Left ventricle myocardium inferior (tissue), 1 donor: ENCODE data around the gene SMAD4. TPM values are rescaled to one million over a fixed set of nuclear protein-coding genes. Genes with fewer than 3 reads are reported as not detected.
"Not testable (repeated sequence)": the region's sequence is repeated elsewhere in the genome, so short reads cannot be mapped to it uniquely, and the experiment has no call there.

Source experiments
- DNase-seq: peaks from one replicate; pipeline ENCODE4 v3.0.0-alpha.2; 2020
- H3K27ac ChIP-seq: fragments of 200-600 bp; replicated peaks from 2 replicates; pipeline ENCODE4 v1.8.0; 2021
- H3K27me3 ChIP-seq: fragments of 200-600 bp; 2 replicates; pipeline ENCODE4 v1.8.0; 2021; ENCODE audit warnings: low read depth
- H3K36me3 ChIP-seq: fragments of 200-600 bp; 2 replicates; pipeline ENCODE4 v1.8.0; 2021
- H3K4me1 ChIP-seq: fragments of 200-600 bp; 2 replicates; pipeline ENCODE4 v1.8.0; 2021
- H3K4me3 ChIP-seq: fragments of 200-600 bp; 2 replicates; pipeline ENCODE4 v1.8.0; 2021; ENCODE audit warnings: mild to moderate bottlenecking, moderate library complexity
- H3K9me3 ChIP-seq: fragments of 200-600 bp; replicated peaks from 2 replicates; pipeline ENCODE4 v1.8.0; 2021
- CTCF ChIP-seq: fragments of 200-600 bp; IDR thresholded peaks from 2 replicates; pipeline ENCODE4 v1.8.0; 2021; ENCODE audit warnings: antibody characterized with exemption, mild to moderate bottlenecking, borderline replicate concordance
- intact Hi-C: fragments of 100-400 bp; cut with micrococcal nuclease; formaldehyde crosslinking; loops from one replicate; pipeline ENCODE4 v1.11.0; 2022
- total RNA-seq: library from RNA; stranded (reverse); fragmentation: NEBNext Ultra II Directional; extraction: Animal tissue kit (Norgen Biotek cat#: 25700); gene quantifications from one replicate; pipeline ENCODE4 v1.2.1, GENCODE V29; 2021
- donor health status: DM: no; HTN: yes; CAD: no; lungs with severe emphysema.

Gene SMAD4
- total RNA-seq, 1 donor from 2014 or later, result 82.9 TPM

GRCh38 chr18:51091270-51091669 is 61.3 kb downstream of the SMAD4 start:
- Histone ChIP-seq H3K4me1 (no peaks in the 10 kb centered on the region), H3K36me3 (peaks cover 2% of the 10 kb centered on the region), H3K27ac (no peak overlapping the region), H3K9me3 (peaks cover 29% of the 10 kb centered on the region), H3K4me3 (no peak overlapping the region), H3K27me3 (no peaks in the 10 kb centered on the region)
- intact Hi-C loops, result no loop called here
- no peak for DNase-seq
- TF ChIP-seq CTCF, result no peak

GRCh38 chr18:51092117-51092516 is 62.1 kb downstream of the SMAD4 start:
- Histone ChIP-seq H3K4me3 (no peak overlapping the region), H3K9me3 (peaks cover 29% of the 10 kb centered on the region), H3K4me1 (peaks cover 2% of the 10 kb centered on the region), H3K27me3 (no peaks in the 10 kb centered on the region), H3K36me3 (no peaks in the 10 kb centered on the region), H3K27ac (no peak overlapping the region)
- intact Hi-C loops, result no loop called here
- no peak for DNase-seq
- TF ChIP-seq CTCF, result no peak

- H3K4me3 ChIP-seq, result not testable (repeated sequence)
Observed at GRCh38 chr18:51092967-51093366, 63.0 kb downstream of the SMAD4 start.

GRCh38 chr18:51097021-51097822 is 67.2 kb downstream of the SMAD4 start:
- H3K27me3 ChIP-seq, result no peaks in the 10 kb centered on the region
- no peak for TF ChIP-seq CTCF
- peaks cover 7% of the 10 kb centered on the region for H3K4me1 ChIP-seq
- no peak overlapping the region for H3K27ac ChIP-seq
- DNase-seq, result no peak
- peaks cover 16% of the 10 kb centered on the region for H3K9me3 ChIP-seq
- intact Hi-C loops, result no loop called here
- no peaks in the 10 kb centered on the region for H3K36me3 ChIP-seq
- H3K4me3 ChIP-seq, result no peak overlapping the region

More at GRCh38 chr18:51092967-51093366, 63.0 kb downstream of the SMAD4 start:
- H3K27ac ChIP-seq, H3K27me3 ChIP-seq, intact Hi-C loops, H3K36me3 ChIP-seq, DNase-seq, H3K4me1 ChIP-seq: not testable (repeated sequence)
- peaks cover 24% of the 10 kb centered on the region for H3K9me3 ChIP-seq

GRCh38 chr18:51098082-51098481 is 68.1 kb downstream of the SMAD4 start:
- Histone ChIP-seq H3K9me3 (peaks cover 13% of the 10 kb centered on the region), H3K4me1 (peaks cover 7% of the 10 kb centered on the region), H3K36me3 (no peaks in the 10 kb centered on the region), H3K27me3 (no peaks in the 10 kb centered on the region), H3K27ac (no peak overlapping the region), H3K4me3 (no peak overlapping the region)
- no peak for DNase-seq
- no peak for TF ChIP-seq CTCF
- intact Hi-C loops, result no loop called here

GRCh38 chr18:51098513-51098912 is 68.5 kb downstream of the SMAD4 start:
- intact Hi-C loops, result no loop called here

More at GRCh38 chr18:51098513-51098912, 68.5 kb downstream of the SMAD4 start:
- no peak overlapping the region for H3K4me3 ChIP-seq
- no peak for DNase-seq
- no peak overlapping the region for H3K27ac ChIP-seq
- peaks cover 11% of the 10 kb centered on the region for H3K9me3 ChIP-seq
- peaks cover 7% of the 10 kb centered on the region for H3K4me1 ChIP-seq
- TF ChIP-seq CTCF, result no peak
- H3K36me3 ChIP-seq, result no peaks in the 10 kb centered on the region
- H3K27me3 ChIP-seq, result no peaks in the 10 kb centered on the region
